Measurements from ENCODE around the gene PRKCZ. TPM values are rescaled to one million over a fixed set of nuclear protein-coding genes. Genes with fewer than 3 reads are reported as not detected.

PRKCZ gene
- total RNA-seq, 1 donor from 2014 or later, result 1.3 TPM

DNA sequence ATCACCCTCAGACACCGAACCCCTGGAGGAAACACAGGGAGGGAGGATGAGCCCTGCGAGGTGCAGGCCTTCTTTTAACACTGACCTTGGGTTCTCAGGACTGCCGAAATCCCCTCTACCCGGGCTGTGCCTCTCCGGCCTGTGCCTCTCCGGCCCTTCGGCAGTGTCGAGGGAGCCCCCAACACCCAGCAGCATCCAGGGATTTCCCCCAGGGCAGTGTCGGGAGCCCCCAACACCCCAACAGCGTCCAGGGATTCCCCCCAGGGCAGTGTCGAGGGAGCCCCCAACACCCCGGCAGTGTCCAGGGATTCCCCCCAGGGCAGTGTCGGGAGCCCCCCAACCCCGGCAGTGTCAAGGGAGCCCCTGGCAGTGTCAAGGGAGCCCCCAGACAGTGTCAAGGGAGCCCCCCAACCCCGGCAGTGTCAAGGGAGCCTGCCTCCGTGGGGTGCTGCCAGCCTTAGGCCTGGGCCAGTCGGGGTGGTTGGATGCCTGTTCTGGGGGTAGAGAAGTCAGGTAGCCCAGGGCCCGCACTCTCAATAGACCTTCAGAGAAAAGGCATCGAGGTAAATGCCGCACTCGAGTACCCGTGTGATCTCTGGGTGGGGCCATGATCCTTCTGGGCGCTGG, 57.5 kb downstream of the PRKCZ start:
- no peak overlapping the region for H3K4me3 ChIP-seq
- H3K27me3 ChIP-seq, result no peaks in the 10 kb centered on the region

DNA sequence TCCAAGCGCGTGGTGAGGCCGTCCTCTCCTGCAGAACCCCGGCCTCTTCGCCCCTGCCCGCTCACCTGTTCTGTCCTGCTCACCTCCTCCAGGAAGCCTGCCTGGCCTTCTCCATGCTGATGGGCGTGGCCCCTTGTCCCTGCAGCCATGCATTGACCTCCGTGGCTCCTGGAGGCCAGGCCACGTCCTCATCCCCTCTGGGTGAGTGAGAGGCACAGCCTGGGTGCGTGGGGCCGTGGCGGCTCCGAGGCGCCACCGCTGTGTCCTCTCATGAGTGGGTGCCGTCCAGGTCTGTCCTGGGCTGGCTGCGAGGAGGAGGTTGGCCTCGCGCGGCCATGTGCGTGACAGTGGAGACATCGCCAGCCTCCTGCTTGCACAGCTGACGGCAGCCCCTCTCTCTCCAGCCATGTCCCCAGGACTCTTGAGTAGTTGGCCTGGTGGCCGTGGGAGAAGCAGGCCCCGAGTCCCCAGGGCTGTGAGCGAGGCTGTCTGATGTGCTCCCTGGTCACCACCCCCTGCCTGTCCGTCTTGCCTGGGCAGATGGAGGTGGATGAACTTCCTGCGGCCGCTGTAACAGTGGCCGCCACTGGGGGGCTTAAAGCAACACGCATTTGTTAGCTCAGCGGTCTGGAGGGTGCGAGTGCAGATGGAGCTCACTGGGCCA, 58.1 kb downstream of the PRKCZ start:
- H3K4me1 ChIP-seq, result no peaks in the 10 kb centered on the region
- H3K27ac ChIP-seq, result no peak overlapping the region
- intact Hi-C loops (cut with DNase I), result no loop called here
- no peaks in the 10 kb centered on the region for H3K36me3 ChIP-seq
- TF ChIP-seq, protein P1, sequence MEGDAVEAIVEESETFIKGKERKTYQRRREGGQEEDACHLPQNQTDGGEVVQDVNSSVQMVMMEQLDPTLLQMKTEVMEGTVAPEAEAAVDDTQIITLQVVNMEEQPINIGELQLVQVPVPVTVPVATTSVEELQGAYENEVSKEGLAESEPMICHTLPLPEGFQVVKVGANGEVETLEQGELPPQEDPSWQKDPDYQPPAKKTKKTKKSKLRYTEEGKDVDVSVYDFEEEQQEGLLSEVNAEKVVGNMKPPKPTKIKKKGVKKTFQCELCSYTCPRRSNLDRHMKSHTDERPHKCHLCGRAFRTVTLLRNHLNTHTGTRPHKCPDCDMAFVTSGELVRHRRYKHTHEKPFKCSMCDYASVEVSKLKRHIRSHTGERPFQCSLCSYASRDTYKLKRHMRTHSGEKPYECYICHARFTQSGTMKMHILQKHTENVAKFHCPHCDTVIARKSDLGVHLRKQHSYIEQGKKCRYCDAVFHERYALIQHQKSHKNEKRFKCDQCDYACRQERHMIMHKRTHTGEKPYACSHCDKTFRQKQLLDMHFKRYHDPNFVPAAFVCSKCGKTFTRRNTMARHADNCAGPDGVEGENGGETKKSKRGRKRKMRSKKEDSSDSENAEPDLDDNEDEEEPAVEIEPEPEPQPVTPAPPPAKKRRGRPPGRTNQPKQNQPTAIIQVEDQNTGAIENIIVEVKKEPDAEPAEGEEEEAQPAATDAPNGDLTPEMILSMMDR (IDR thresholded peaks at IDR 0.05), result no peak
- DNase-seq (ENCODE audit: low spot score in 2 of 2), result no peak
- no peak overlapping the region for H3K4me3 ChIP-seq
- no peaks in the 10 kb centered on the region for H3K27me3 ChIP-seq
- H3K9me3 ChIP-seq, result no peaks in the 10 kb centered on the region

More for the DNA sequence above, 57.5 kb downstream of the PRKCZ start:
- TF ChIP-seq, protein P1 (IDR thresholded peaks at IDR 0.05), result no peak
- no peaks in the 10 kb centered on the region for H3K9me3 ChIP-seq
- no peak for DNase-seq (ENCODE audit: low spot score in 2 of 2)
- intact Hi-C loops (cut with DNase I), result no loop called here
- no peaks in the 10 kb centered on the region for H3K4me1 ChIP-seq
- H3K27ac ChIP-seq, result no peak overlapping the region
- H3K36me3 ChIP-seq, result no peaks in the 10 kb centered on the region

DNA sequence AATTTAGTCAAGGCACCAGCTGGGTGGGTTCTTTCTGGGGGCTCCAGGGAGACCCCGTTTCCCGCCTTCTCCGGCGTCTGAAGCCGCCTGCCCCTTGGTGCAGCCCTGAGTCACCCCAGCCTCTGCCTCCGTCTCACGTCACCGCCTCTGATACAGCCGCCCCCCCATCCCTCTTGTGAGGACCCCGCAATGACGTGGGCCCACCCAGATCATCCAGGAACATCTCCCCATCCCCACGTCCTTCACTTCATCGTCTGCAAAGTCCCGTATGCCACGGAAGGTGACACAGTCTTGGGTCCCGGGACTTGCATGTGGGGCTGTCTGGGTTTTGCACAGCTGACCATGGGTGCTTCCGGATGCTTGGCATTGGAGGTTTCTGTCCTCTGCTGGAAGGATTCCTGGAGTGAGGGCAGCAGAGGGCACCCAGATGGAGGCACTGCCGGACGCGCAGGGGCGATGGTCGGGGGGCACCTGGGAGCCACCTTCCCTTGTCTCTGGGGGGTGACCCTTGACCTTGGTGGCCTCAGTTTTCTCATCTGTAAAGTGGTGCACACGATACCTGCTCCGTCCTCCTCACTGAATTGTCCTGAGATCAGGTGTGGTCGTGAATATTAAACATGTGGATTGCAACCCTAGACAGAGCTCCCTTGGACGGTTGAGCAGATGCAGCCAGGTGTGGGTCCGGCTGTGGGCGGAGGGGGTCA, 58.8 kb downstream of the PRKCZ start:
- TF ChIP-seq, protein P1 (IDR thresholded peaks at IDR 0.05), result no peak
- DNase-seq (ENCODE audit: low spot score in 2 of 2), result no peak
- Histone ChIP-seq H3K27me3 (no peaks in the 10 kb centered on the region), H3K4me1 (no peaks in the 10 kb centered on the region), H3K9me3 (no peaks in the 10 kb centered on the region), H3K4me3 (no peak overlapping the region), H3K27ac (no peak overlapping the region), H3K36me3 (no peaks in the 10 kb centered on the region)
- intact Hi-C loops (cut with DNase I), result no loop called here

DNA sequence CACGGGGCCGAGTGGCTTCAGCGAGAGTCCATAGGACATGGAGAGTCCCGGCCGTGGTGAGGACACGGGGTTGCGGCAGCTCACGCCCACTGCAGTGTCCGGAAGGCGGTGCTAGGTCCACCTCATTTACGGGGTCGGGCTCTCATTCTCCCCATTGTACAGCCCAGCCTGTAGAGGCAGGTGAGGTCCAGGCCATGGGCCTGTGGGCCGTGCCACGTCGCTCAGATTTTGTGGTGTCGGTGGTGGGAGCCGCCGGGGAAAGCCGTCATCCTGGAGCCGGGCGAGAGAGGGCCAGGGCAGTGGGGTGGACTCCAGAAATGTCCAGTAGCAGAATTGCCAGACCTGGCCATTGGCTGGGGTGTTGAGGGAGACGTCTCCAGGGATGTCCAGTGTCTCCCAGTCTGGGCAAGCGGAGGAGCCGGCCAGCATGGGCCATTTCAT, 59.4 kb downstream of the PRKCZ start:
- intact Hi-C loops (cut with DNase I), result no loop called here
- TF ChIP-seq, protein P1 (IDR thresholded peaks at IDR 0.05), result no peak
- Histone ChIP-seq H3K4me3 (no peak overlapping the region), H3K27ac (no peak overlapping the region), H3K9me3 (no peaks in the 10 kb centered on the region), H3K27me3 (no peaks in the 10 kb centered on the region), H3K4me1 (no peaks in the 10 kb centered on the region), H3K36me3 (no peaks in the 10 kb centered on the region)
- DNase-seq (ENCODE audit: low spot score in 2 of 2), result no peak

DNA sequence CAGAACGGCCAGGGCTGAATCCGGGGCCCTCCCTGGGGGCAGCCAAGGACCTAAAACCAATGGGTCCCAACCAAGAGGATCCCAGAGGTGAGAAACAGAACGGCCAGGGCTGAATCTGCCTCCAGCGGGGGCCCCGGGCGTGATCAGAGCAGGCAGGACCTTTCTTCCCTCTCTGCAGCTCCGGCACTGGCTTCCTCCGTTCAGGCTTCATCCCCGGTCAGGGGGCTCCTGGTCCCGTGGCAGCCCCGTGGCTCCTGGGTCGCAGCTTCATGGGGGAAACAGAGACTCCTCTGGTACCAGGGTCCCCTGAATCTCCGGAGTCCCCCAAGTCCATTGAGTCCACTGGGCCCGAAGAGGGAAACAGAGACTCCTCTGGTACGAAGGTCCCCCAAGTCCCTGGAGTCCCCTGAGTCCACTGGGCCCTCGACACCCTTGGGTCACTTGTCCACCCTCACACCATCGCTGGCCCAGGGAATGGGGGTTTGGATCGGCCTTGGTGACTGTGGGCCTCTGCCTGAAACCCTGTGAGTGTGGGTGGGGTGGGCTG, 60.1 kb downstream of the PRKCZ start:
- Histone ChIP-seq H3K4me3 (no peak overlapping the region), H3K9me3 (no peaks in the 10 kb centered on the region), H3K27ac (no peak overlapping the region), H3K27me3 (no peaks in the 10 kb centered on the region), H3K36me3 (no peaks in the 10 kb centered on the region), H3K4me1 (no peaks in the 10 kb centered on the region)
- intact Hi-C loops (cut with DNase I), result no loop called here
- no peak for DNase-seq (ENCODE audit: low spot score in 2 of 2)
- TF ChIP-seq, protein P1 (IDR thresholded peaks at IDR 0.05), result no peak

All from ascending aorta (tissue), 2 donors.